Right lobe of liver (tissue), 4 donors: ENCODE results near the gene LIPM.

Source experiments
- CTCF ChIP-seq, 4 donors: fragments of 200-600 bp in 3 of 4; fragments of 450-650 bp in 1 of 4; IDR thresholded peaks; one replicate each; pipeline versions ENCODE4 v1.5.1 to v1.8.0; 2016 to 2022; ENCODE audit warnings: antibody characterized with exemption in 4 of 4, mild to moderate bottlenecking in 2 of 4
- POLR2A ChIP-seq: fragments of 450-650 bp; IDR thresholded peaks from one replicate; pipeline ENCODE4 v1.6.1; 2017; ENCODE audit warnings: antibody characterized with exemption, mild to moderate bottlenecking
- donor health status: DM: no; HTN: no; CAD: no.
- donor health status: DM: no; HTN: no; CAD: no.
- donor health status: DM: no; HTN: yes; CAD: no.

GRCh38 chr10:88809621-88810020 is 7.1 kb downstream of the LIPM start:
- no peak for TF ChIP-seq CTCF (IDR thresholded peaks at IDR 0.05)
- no peak for TF ChIP-seq POLR2A
